A549 treated with ZK216348 at 1 μM for 4 hours (cell line): ENCODE results near the gene ATP5PD. TPM values are rescaled to one million over a fixed set of nuclear protein-coding genes. Genes with fewer than 3 reads are reported as not detected.

ENCODE experiments used
- total RNA-seq: library from RNA; stranded (reverse); fragments of 200-300 nt; extraction: Qiagen RNA extraction; gene quantifications from 5 replicates; pipeline ENCODE4 v1.2.3, GENCODE V29; 2022; ENCODE audit warnings: low read depth

Gene ATP5PD
- 453 to 615 TPM (median 486 TPM) in 5 replicates for total RNA-seq

GRCh38 chr17:75046407-75047289 is at the start of gene ATP5PD, which contains the start of gene KCTD2:
Gene ATP5PD (minus strand): TSS chr17:75046969. CDS start chr17:75042650, 4,319 bp downstream.
Gene KCTD2 (plus strand): TSS chr17:75047225. CDS start chr17:75047251, 26 bp downstream.

GRCh38 chr17:75087558-75088453 is 41.0 kb upstream of the ATP5PD start, which contains the start of gene SLC16A5:
Gene SLC16A5 (plus strand): TSS chr17:75087954. CDS start chr17:75093637, 5,683 bp downstream.

DNA sequence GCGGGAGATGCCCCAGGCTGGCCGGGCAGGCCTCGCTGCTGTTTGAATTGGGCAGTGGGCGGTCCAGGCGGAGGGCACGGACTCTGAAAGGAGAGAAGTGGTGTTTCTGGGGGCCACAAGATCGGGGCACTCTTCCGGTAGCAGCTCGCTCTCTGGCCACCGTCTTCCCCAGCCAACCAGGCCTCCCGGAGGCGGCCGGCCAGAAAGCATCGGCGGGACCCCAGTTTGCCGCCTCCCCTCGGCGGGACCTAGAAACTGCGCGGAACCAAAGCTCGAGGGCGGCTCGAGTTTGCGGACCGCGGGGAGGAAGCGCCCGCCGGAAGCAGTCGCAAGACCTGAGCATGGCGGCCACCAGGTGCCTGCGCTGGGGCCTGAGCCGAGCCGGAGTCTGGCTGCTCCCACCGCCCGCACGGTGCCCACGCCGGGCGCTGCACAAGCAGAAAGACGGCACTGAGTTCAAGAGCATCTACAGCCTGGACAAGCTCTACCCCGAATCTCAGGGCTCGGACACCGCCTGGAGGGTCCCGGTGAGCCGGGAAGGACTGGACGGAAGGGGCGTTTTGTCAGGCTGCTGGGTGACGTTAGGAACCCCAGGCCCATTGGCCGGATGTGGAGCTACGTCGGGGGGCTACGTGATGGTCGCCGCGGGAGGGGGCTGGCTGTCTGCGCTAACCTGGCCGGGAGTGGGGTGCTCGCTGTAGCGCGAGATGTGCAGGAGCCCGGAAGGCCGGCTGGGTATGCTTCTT is 34.2 kb downstream of the ATP5PD start, which contains the start of gene MRPL58:
MRPL58 (plus strand) TSS at position 325 of the 746 bp plus-strand sequence; CDS start at position 342, 17 bp downstream.

Other genes with a start within 250 kb of the ATP5PD start
- gene GRIN2C, start 187.1 kb downstream of the ATP5PD start, total RNA-seq = 0.21 to 0.52 TPM (median 0.27 TPM) in 5 replicates
- gene FDXR, start 174.0 kb downstream of the ATP5PD start, total RNA-seq = 33.6 to 70.0 TPM (median 67.8 TPM) in 5 replicates
- gene FADS6, start 153.3 kb downstream of the ATP5PD start, total RNA-seq = not detected in 5 replicates
- gene USH1G, start 123.7 kb downstream of the ATP5PD start, total RNA-seq = 0.08 to 0.18 TPM (median 0.12 TPM) in 4 of 5 replicates, not detected in the other
- gene OTOP2, start 122.7 kb downstream of the ATP5PD start, total RNA-seq = 0.06 to 0.14 TPM in 2 of 5 replicates, not detected in the others
- not detected in 5 replicates for gene OTOP3, start 111.1 kb downstream of the ATP5PD start, total RNA-seq
- gene HID1, start 74.2 kb downstream of the ATP5PD start, total RNA-seq = 7.1 to 12.7 TPM (median 11.0 TPM) in 5 replicates
- 41.1 to 73.3 TPM (median 64.5 TPM) in 5 replicates for gene CDR2L, start 59.3 kb downstream of the ATP5PD start, total RNA-seq
- 75.8 to 85.3 TPM (median 76.5 TPM) in 5 replicates for gene MRPL58, start 34.3 kb downstream of the ATP5PD start, total RNA-seq
- gene KCTD2, start 256 bp upstream of the ATP5PD start, total RNA-seq = 26.4 to 33.7 TPM (median 30.7 TPM) in 5 replicates
- gene SLC16A5, start 41.0 kb upstream of the ATP5PD start, total RNA-seq = 16.8 to 35.9 TPM (median 29.7 TPM) in 5 replicates
- 17.4 to 21.8 TPM (median 18.7 TPM) in 5 replicates for gene ARMC7, start 63.0 kb upstream of the ATP5PD start, total RNA-seq
- 82.9 to 136 TPM (median 131 TPM) in 5 replicates for gene NT5C, start 84.8 kb upstream of the ATP5PD start, total RNA-seq
- gene JPT1, start 107.5 kb upstream of the ATP5PD start, total RNA-seq = 675 to 933 TPM (median 796 TPM) in 5 replicates
- gene SUMO2, start 136.0 kb upstream of the ATP5PD start, total RNA-seq = 296 to 622 TPM (median 397 TPM) in 5 replicates
- gene NUP85, start 158.7 kb upstream of the ATP5PD start, total RNA-seq = 102 to 109 TPM (median 103 TPM) in 5 replicates
- gene GGA3, start 214.6 kb upstream of the ATP5PD start, total RNA-seq = 25.1 to 35.6 TPM (median 29.2 TPM) in 5 replicates
- gene MRPS7, start 214.9 kb upstream of the ATP5PD start, total RNA-seq = 143 to 181 TPM (median 173 TPM) in 5 replicates
- 31.3 to 40.8 TPM (median 37.9 TPM) in 5 replicates for gene MIF4GD, start 224.3 kb upstream of the ATP5PD start, total RNA-seq
- gene SLC25A19, start 242.5 kb upstream of the ATP5PD start, total RNA-seq = 13.9 to 20.3 TPM (median 18.8 TPM) in 5 replicates